Measurements from ENCODE around the gene GAB1.

DNA sequence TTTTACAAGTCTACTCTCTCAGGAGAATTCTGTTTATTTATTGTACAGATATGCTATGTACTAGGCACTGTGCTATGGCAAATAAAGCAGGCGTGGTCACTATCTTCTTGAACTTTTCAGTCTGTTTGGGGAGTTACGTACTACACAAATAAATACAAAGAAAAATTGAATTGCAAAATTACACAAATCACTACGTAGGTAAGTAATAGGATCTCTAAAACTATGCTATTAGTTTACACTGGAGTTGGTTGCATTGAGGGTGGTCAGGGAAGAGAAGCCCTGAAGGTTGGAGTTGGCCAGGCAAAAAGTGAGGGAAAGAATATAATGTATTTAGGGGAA lies 75.7 kb downstream of the GAB1 start:
- TF ChIP-seq MAX (IDR thresholded peaks at IDR 0.05), result no peak
- TF ChIP-seq POLR2A (IDR thresholded peaks at IDR 0.05; ENCODE audit: borderline replicate concordance, extremely low read depth, insufficient read depth, insufficient read length), result no peak
- TF ChIP-seq CTCF (IDR thresholded peaks at IDR 0.05 in 2 of 3, conservative IDR thresholded peaks at IDR 0.05 in 1 of 3; ENCODE audit: borderline replicate concordance in 1 of 3, insufficient read depth in 1 of 3, low read depth in 2 of 3, low read length in 2 of 3), result no peak
- TF ChIP-seq JUND (IDR thresholded peaks at IDR 0.05), result no peak
- no peak for TF ChIP-seq EZH2 (IDR thresholded peaks at IDR 0.05)
- TF ChIP-seq CEBPB (IDR thresholded peaks at IDR 0.05; ENCODE audit: low read depth), result no peak
- TF ChIP-seq POLR2AphosphoS5 (IDR thresholded peaks at IDR 0.05; ENCODE audit: low read depth, low read length), result no peak
- no peak for TF ChIP-seq YY1 (IDR thresholded peaks at IDR 0.05; ENCODE audit: extremely low read depth, insufficient replicate concordance, low read depth, low read length)
- TF ChIP-seq ZNF274 (IDR thresholded peaks at IDR 0.05; ENCODE audit: low read depth, low read length), result no peak
- no peak for TF ChIP-seq RAD21 (IDR thresholded peaks at IDR 0.05; ENCODE audit: low read depth)
- no peak for TF ChIP-seq SIN3A (IDR thresholded peaks at IDR 0.05; ENCODE audit: low read depth)
- TF ChIP-seq, protein P1, sequence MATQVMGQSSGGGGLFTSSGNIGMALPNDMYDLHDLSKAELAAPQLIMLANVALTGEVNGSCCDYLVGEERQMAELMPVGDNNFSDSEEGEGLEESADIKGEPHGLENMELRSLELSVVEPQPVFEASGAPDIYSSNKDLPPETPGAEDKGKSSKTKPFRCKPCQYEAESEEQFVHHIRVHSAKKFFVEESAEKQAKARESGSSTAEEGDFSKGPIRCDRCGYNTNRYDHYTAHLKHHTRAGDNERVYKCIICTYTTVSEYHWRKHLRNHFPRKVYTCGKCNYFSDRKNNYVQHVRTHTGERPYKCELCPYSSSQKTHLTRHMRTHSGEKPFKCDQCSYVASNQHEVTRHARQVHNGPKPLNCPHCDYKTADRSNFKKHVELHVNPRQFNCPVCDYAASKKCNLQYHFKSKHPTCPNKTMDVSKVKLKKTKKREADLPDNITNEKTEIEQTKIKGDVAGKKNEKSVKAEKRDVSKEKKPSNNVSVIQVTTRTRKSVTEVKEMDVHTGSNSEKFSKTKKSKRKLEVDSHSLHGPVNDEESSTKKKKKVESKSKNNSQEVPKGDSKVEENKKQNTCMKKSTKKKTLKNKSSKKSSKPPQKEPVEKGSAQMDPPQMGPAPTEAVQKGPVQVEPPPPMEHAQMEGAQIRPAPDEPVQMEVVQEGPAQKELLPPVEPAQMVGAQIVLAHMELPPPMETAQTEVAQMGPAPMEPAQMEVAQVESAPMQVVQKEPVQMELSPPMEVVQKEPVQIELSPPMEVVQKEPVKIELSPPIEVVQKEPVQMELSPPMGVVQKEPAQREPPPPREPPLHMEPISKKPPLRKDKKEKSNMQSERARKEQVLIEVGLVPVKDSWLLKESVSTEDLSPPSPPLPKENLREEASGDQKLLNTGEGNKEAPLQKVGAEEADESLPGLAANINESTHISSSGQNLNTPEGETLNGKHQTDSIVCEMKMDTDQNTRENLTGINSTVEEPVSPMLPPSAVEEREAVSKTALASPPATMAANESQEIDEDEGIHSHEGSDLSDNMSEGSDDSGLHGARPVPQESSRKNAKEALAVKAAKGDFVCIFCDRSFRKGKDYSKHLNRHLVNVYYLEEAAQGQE (IDR thresholded peaks at IDR 0.05; ENCODE audit: low read depth), result no peak

Data from HCT116 (cell line).